Right lung (tissue), 5 donors: ENCODE results near the gene URAD. TPM values are rescaled to one million over a fixed set of nuclear protein-coding genes. Genes with fewer than 3 reads are reported as not detected.

Source experiments
- DNase-seq, 2 donors: peaks; one replicate each; pipeline ENCODE4 v3.0.0-alpha.2; 2013
- polyA plus RNA-seq, 5 donors: library from polyadenylated mRNA; unstranded; fragments of 120-200 nt; gene quantifications; one replicate each; pipeline versions ENCODE4 v1.2.1 to v1.2.3, GENCODE V29; 2013; ENCODE audit warnings: inconsistent platforms in 1 of 5, low replicate concordance in 1 of 5; ENCODE audit not compliant: insufficient read length in 5 of 5, insufficient read depth in 1 of 5

The URAD gene
- polyA plus RNA-seq, 5 donors = not detected

- no peak for DNase-seq
Observed at GRCh38 chr13:28000567-28000966, 12.1 kb upstream of the URAD start.

- peak in 1 of 2 donors; percentile 16 for DNase-seq
Observed at GRCh38 chr13:27997904-27998522, 9.5 kb upstream of the URAD start.

- DNase-seq = no peak
Observed at GRCh38 chr13:27991881-27992280, 3.4 kb upstream of the URAD start.

- no peak for DNase-seq
Observed at GRCh38 chr13:27985600-27985999, 2.9 kb downstream of the URAD start.

GRCh38 chr13:27982361-27982760 lies 6.1 kb downstream of the URAD start:
- DNase-seq = no peak

GRCh38 chr13:27981006-27981708 lies 7.3 kb downstream of the URAD start:
- no peak for DNase-seq

- no peak for DNase-seq
Observed at GRCh38 chr13:27980280-27980998, 8.1 kb downstream of the URAD start.

- DNase-seq = no peak
Observed at GRCh38 chr13:27979765-27980279, 8.7 kb downstream of the URAD start.

GRCh38 chr13:27979001-27979643 lies 9.4 kb downstream of the URAD start:
- no peak for DNase-seq

- DNase-seq = no peak
Observed at GRCh38 chr13:27978301-27978968, 10.1 kb downstream of the URAD start.

- DNase-seq = no peak
Observed at GRCh38 chr13:27977476-27978300, 10.8 kb downstream of the URAD start.

GRCh38 chr13:27976362-27977091 lies 12.0 kb downstream of the URAD start:
- DNase-seq = no peak

- no peak for DNase-seq
Observed at GRCh38 chr13:27975564-27976361, 12.7 kb downstream of the URAD start.

GRCh38 chr13:27973961-27974662 lies 14.4 kb downstream of the URAD start:
- no peak for DNase-seq

GRCh38 chr13:27973291-27973690 lies 15.2 kb downstream of the URAD start:
- no peak for DNase-seq

GRCh38 chr13:27972478-27972820 lies 16.0 kb downstream of the URAD start:
- no peak for DNase-seq

- DNase-seq = no peak
Observed at GRCh38 chr13:27971776-27972477, 16.6 kb downstream of the URAD start.

GRCh38 chr13:27971236-27971645 lies 17.3 kb downstream of the URAD start:
- no peak for DNase-seq
